Stimulated activated CD8-positive, alpha-beta memory T cell treated with anti-CD3 and anti-CD28 coated beads, Interleukin-7, amount 100 ng/mL, for 4 hours (primary cell): ENCODE results near the gene PSMD12.
"Not testable (repeated sequence)": the region's sequence is repeated elsewhere in the genome, so short reads cannot be mapped to it uniquely, and the experiment has no call there.

Source experiments
- DNase-seq, 2 donors: peaks; one replicate each; pipeline ENCODE4 v3.0.0-alpha.2; 2020; ENCODE audit warnings: low read depth in 2 of 2

PSMD12 gene

DNA sequence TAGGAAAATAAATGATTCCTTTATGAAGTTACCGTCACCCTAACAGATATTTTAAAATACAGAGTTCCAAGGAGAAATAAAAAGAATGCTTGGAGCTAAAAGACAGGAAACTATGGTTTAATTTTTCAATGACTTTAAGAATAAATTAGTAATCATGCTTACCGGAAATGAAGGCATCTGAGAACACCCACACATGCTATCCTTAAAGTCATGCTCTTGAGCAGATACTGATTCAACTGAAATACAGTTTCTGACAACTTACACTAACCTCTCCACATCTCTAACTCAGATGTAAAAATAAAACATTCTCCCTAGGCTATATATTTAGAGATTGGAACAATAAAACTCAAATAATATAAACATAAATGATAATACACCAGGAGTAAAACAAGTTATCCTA, 7.8 kb downstream of the PSMD12 start:
- no peak for DNase-seq

DNA sequence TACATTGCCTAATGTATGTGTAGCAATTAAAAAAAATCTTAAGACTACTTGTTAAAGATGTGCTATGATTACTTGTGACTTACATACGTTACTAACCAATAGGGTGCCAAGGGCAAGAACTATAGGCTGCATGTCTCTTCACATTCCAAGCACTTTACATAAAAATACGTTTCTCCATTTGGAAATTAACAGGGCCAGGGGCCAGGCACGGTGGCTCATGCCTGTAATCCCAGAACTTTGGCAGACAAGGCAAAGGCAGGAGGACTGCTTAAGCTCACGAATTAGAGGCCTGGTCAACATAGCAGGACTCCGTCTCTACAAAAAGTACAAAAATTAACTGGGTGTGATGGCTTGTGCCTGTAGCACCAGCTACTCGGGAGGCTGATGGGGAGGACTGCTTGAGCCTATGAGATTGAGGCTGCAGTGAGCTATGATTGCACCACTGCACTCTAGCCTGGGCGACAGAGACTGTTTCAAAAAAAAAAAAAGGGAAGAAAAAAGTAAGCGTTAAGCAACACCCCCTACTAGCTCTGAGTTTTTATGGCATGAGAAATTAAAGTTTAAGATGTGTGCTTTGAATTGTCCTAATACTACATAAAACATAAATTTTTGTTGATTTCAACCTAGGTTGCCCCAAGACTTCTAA, 12.3 kb downstream of the PSMD12 start:
- DNase-seq: no peak

DNA sequence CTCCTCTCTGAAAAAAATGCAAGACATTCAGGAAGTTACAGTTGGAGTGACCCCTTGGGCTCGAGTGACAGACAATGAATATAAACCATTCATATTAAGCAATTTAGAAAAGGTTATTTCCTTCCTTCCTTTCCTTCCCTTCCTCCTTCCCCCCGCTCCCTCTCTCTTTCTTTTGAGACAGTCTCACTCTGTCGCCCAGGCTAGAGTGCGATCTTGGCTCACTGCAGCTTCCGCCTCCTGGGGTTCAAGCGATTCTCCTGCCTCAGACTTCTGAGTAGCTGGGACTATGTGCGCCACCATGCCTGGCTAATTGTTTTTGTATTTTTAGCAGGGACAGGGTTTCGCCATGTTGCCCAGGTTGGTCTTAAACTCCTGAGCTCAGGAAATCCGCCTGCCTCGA, 13.2 kb downstream of the PSMD12 start:
- no peak for DNase-seq

DNA sequence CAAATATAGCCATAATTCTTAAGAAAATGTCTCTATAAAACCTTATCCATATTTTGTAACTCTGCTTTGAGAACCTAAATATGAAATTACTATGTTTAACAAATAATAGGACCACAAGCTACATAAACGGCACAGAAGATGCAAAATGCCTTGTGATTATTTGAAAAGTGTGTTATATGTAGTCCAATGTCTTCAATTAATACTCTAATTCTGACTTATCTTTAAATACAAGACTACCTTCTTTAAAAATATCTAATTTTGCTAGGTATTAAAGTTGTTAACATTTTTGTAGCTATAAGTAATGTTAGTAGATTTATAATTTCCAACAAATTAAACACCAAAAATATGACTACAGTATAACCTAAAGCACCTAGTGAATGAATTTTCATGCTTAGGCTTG, 17.0 kb downstream of the PSMD12 start:
- DNase-seq: no peak

DNA sequence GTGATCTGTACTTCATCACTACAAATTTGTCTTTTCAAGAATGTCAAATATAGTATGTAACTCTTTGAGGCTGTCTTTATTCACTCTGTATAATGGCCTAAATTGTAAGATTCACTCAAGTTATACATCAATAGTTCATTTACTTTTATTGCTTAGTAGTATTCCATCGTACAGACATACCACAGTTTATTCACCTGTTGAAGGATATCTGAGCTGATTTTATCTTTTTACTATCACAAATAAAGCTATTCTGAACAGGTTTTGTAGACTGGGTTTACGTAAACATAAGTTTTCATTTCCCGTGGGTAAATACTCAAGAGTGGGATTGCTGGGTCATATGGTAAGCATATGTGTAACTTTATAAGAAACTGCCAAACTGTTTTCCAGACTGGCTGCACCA, 18.6 kb downstream of the PSMD12 start:
- no peak for DNase-seq

DNA sequence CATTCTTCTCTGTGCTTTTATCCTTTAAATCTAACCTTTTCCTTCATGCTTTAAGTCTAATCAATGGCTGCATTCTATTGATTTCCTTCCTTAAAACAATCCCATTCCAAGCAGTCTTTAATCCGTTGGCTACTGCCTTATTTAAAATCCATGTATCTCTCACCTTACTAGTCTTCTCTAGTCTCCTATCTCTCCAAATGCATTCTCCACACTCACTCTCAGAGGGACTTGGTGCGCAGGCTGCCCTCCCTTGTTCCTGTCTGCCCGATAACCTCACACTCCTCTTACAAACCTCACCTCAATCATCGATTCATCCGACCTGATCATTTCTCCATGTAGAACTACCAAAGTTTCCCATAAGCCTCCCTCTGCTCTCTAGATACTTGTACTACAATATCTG, 23.1 kb downstream of the PSMD12 start:
- DNase-seq: no peak

DNA sequence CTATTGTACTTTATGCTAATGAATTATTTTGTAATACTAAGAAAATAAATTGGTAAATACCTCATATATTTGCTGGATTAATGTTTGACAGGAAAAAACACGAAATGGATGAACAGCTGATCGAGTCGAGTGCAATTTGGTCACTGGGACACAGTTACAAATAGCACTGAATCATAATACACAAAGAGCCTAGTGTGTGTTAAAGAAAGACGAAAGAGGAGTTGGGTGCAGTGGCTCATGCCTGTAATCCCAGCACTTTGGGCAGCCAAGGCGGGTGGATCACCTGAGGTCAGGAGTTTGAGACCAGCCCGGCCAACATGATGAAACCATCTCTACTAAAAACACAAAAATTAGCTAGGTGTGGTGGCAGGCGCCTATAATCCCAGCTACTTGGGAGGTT, 28.0 kb downstream of the PSMD12 start:
- not testable (repeated sequence) for DNase-seq

DNA sequence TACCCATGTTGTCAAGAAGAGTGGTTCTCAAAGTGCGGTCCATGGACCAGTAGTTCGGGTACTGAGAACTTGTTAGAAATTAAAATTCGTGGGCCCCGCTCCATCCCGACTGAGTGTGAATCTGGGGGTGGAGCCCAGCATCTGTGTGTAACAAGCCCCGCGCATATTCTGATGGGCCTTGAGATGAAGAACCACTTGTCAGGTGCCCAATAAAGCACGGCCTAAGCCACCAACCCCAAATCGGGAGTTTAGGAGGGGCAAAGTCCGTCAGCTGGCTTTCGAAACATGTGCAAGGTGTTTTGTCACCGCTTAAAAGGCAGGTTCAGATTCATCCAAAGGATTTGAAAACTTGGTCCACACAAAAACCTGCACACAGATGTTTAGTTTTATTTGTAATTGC, 29.5 kb downstream of the PSMD12 start:
- DNase-seq: no peak

DNA sequence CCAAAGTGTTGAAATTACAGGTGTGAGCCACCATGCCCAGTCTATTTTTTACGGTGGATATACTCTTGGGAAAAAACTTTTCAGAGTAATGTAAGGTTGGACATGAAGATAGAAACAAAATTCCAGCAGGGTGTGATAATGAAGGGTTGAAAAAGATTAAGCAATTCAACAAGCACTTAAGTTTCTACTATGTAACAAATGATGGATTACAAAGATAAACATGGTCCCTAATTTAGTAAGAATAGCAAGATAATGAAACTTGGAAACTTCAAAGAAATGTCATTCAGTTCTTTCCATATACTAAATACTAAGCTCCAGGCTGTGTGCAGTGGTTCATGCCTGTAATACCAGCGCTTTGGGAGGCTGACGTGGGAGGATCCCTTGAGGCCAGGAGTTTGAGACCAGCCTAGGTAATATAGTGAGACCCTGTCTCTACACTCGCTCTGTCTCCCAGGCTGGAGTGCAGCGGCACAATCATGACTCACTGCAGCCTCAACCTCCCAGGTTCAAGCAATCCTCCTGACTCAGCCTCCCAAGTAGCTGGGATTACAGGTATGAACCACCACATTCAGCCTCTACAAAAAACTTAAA, 31.0 kb downstream of the PSMD12 start:
- no peak for DNase-seq

DNA sequence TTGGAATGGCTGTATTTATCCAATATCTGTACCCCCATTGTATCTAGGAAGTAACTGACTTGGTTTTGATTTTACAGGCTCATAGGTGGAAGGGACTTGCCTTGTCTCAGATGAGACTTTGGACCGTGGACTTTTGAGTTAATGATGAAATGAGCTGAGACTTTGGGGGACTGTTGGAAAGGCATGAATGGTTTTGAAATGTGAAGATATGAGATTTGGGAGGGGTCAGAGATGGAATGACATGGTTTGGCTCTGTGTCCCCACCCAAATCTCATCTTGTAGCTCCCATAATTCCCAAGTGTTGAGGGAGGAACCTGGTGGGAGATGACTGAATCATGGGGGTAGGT, 34.2 kb downstream of the PSMD12 start:
- DNase-seq: not testable (repeated sequence)

DNA sequence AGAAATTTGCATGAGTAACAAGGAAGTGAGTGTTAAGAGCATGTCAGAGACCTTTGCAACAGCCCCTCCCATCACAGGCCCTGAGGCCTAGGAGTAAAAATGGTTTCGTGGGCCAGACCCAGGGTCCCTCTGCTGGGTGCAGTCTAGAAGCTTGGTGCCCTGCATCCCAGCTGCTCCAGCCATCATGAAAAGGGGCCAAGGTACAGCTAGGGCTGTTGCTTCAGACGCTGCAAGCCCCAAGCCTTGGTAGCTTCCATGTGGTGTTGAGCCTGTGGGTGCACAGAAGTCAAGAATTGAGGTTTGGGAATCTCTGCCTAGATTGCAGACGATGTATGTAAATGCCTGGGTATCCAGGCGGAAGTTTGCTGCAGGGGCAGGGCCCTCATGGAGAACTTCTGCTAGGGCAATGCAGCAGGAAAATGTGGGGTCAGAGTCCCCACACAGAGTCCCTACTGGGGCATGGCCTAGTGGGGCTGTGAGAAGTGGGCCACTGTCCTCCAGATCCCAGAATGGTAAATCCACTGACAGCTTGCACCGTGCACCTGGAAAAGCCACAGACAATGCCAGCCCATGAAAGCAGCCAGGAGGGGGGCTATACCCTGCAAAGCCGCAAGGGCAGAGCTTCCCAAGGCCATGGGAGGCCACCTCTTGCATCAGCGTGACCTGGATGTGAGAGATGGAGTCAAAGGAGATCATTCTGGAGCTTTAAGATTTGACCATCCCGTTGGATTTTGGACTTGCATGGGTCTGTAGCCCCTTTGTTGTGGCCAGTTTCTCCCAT, 34.8 kb downstream of the PSMD12 start:
- not testable (repeated sequence) for DNase-seq

DNA sequence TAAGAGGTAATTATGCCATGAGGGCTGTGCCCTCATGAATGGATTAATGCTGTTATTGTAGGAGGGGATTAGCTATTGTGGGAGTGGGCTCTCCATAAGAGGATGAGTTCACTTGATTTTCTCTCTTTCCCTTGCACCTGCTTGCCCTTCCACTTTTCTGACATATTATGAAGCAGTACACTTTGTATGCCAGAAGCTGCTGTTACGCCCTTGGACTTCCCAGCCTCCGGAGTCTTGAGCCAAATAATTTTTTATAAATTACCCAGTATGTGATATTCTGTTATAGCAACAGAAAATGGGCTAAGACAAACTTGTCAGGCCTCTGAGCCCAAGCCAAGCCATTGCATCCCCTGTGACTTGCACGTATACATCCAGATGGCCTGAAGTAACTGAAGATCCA, 38.4 kb downstream of the PSMD12 start:
- DNase-seq: no peak

DNA sequence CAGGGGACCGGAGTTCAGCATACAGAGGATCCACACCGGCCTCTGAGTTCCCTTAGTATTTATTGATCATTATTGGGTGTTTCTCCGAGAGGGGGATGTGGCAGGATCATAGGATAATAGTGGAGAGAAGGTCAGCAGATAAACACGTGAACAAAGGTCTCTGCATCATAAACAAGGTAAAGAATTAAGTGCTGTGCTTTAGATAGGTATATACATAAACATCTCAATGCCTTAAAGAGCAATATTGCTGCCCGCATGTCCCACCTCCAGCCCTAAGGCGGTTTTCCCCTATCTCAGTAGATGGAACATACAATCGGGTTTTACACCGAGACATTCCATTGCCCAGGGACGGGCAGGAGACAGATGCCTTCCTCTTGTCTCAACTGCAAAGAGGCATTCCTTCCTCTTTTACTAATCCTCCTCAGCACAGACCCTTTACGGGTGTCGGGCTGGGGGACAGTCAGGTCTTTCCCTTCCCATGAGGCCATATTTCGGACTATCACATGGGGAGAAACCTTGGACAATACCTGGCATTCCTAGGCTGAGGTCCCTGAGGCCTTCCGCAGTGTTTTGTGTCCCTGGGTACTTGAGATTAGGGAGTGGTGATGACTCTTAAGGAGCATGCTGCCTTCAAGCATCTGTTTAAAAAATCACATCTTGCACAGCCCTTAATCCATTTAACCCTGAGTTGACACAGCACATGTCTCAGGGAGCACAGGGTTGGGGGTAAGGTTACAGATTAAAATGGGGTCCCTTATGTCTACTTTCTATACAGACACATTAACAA, 39.2 kb downstream of the PSMD12 start:
- not testable (repeated sequence) for DNase-seq

DNA sequence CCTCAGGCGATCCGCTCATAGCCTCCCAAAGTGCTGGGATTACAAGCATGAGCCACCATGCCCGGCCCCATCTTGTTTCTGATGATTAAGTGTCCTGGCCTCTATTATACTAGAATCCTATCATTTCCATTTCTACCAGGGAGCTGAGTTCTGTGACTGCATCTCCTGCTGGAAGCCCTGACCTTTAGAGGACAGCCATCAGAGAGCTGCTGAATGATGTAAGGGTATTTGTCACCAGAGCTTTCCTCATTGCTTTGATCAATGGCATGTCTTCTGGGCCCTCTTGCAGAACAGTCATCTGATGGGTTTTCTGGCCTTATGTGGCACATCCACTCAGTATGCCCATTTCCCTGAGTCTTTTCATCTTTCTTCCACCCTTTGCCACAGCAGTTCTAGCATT, 39.9 kb downstream of the PSMD12 start:
- DNase-seq: no peak

DNA sequence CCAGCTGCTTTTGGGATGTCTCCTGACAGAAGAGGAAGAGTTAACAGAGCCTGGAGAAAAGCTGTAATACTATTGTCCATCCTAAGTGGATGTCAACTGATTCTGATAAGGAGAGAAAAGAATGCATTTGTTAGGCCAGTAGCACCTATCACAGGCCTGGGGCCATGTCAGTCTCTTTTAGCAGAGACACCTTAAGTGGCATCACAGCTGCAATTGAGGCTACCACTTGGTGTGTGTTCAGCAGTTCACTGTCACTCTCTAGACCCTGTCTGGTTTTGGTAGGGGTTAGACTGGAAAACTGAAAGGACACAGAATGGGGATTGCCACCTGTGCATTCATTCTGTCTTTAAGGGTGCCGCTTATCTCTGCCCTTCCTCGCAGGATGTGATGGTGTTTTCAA, 42.0 kb downstream of the PSMD12 start:
- no peak for DNase-seq

DNA sequence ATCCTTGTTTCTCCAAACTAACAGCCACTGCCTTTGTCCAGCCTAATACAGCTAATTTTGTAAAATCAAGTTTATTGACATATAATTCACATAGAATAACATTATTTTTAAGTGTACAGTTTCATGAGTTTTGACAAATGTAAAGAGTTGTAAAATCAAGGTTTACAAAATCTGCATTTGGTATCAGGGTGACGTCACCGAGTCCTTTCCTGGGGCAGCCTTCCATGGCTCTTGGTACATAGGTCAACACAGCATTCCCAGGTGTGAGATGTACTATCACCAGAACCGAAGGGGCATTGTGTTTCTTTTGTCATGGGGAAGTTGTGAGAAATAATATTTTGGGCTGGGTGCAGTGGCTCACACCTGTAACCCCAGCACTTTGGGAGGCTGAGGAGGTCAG, 42.9 kb downstream of the PSMD12 start:
- DNase-seq: no peak

DNA sequence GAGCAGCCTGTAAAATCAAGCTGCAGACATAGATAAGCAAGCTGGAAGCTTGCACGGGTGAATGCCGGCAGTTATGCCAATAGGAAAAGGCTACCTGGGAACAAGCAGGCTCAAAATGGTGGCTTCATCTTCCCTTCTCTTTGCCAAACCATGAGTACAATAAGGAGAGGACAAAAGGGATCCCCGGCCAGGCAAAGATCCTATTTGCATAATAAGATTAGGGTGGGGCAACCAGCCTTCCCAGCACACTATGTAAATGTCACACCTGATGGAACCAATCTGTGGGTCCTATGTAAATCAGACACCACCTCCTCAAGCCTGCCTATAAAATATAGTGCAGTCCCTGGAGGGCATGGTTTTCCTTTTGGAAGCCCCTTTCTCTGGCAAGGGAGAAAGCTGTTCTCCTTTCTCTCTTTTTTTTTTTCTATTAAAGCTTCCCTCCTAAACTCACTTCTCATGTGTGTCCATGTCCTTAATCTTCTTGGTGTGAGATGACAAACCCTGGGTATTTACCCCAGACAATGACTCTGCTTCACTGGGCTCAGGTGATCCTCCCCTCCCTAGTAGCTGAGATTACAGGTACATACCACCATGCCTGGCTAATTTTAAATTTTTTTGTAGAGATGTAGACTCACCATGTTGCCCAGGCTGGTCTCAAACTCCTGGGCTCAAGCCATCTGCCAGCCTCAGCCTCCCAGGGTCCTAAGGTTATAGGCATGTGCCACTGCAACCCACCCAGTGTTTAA, 44.2 kb downstream of the PSMD12 start:
- no peak for DNase-seq

DNA sequence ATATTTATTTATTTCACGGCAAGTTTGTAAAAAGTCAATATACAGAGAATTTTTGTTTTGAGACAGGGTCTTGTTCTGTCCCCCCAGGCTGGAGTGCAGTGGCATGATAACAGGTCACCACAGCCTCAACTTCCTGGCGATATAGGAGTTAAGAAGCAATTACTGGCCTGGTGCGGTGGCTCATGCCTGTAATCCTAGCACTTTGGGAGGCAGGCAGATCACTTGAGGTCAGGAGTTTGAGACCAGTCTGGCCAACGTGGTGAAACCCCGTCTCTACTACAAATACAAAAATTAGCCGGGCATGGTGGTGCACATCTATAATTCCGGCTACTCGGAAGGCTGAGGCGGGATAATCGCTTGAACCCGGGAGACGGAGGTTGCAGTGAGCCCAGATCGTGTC, 44.9 kb downstream of the PSMD12 start:
- DNase-seq: not testable (repeated sequence)

DNA sequence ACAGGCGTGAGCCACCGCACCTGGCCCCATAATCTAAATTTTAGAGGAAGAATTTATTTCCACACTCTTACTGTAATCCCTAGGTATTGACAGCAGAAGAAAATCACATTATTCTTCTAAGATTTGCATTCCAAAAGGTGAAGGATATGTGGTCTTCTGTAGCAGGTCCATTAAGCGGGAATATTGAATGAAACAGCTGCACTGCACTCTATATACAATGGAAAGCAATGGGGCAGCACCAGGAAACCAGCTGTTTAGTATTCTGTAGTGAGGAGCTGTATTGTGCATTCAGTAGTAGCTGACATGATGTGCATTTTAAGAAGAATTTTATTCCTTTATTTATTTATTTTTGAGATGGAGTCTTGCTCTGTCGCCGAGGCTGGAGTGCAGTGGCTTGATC, 49.6 kb downstream of the PSMD12 start:
- DNase-seq: no peak

DNA sequence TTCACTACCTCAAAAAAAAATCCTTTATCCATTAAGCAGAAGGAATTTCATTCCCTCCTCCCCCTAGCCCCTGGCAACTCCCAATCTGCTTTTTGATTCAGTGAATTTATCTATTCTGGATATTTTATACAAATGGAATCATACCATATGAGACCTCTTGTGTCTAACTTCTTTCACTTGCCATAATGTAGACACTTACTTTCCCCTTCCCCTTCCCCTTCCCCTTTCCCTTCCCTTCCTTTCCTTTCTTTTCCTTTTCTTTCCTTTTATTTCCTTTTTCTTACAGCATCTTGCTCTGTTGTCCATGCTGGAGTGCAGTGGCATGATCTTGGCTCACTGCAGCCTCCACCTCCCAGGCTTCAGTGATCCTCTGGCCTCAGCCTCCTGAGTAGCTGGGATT, 50.5 kb downstream of the PSMD12 start:
- no peak for DNase-seq

DNA sequence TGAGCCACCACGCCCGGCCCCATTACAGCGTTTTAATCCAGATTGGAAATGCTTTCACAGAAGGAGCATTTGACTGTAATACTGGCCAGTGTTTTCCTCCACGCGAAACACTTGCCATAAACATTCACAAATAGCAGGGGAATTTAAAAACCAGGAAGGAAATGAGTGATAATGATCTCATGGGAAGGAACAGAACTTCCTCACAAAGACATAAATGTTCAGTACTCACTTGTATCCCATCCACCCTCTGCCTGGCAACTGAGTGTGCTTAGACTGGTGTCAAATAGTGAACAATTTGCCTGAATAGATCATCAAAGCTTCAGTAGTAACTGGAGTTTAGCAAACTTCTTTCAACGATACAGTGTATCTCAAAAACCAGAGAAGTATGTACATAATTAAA, 54.1 kb downstream of the PSMD12 start:
- no peak for DNase-seq

DNA sequence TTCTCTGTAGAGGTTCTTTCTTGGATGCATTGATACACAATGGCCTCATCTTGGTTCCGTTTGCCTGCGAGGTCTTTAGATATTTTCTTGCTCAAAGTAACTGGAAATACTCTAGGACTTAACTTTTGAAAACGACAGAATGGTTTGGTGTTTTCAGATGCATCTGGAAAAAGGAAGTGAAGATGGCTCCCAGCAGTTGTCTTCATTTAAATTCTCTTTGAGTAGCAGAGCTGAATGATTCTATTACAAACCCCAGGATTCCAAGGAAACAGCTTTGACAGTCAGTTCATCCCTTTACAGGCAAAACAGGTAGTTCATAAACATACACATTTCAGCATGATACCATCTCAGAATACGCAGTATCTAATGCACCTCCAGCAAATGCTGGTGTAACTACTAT, 54.8 kb downstream of the PSMD12 start:
- no peak for DNase-seq
